HG02840 (cell line): ENCODE data around the gene CCDC39.
"Not testable (repeated sequence)": the region's sequence is repeated elsewhere in the genome, so short reads cannot be mapped to it uniquely, and the experiment has no call there.

Experiments
- ATAC-seq: cut with Tn5 transposase; IDR thresholded peaks from one replicate; pipeline ENCODE4 v1.9.1; 2021; ENCODE audit warnings: mild to moderate bottlenecking, moderate library complexity, moderate number of reproducible peaks; ENCODE audit not compliant: unreplicated experiment, low FRiP score

CCDC39 gene

GRCh38 chr3:180626844-180627243, 52.4 kb downstream of the CCDC39 start:
- ATAC-seq = peak; percentile 96

DNA sequence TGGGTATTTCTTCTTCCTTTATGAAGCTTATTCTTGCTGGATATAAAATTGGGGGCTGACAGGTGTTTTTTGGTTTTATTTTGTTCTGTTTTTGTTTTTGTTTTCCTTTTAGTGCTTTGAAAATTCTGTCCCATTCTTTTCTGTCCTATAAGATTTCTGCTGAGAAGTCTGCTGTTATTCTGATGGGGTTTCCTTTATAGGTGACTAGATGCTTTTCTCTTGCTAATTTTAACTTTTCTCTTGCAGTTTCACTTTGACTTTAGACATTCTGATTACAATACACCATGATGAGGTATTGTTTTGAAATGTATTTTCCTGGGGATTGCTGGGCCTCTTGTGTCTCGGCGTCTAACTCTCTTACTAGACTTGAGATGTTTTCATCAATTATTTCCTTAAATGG, 54.6 kb downstream of the CCDC39 start:
- no peak for ATAC-seq

- ATAC-seq = no peak
Observed at GRCh38 chr3:180619723-180620122, 59.6 kb downstream of the CCDC39 start.

DNA sequence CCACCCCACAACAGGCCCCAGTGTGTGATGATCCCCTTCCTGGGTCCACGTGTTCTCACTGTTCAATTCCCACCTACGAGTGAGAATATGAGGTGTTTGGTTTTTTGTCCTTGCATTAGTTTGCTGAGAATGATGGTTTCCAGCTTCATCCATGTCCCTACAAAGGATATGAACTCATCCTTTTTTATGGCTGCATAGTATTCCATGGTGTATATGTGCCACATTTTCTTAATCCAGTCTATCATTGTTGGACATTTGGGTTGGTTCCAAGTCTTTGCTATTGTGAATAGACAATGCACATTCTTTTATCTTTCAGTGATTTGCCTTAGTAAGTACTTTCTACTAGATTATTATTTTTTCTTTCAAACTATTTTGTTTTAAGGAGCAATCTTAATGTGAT, 60.7 kb downstream of the CCDC39 start:
- not testable (repeated sequence) for ATAC-seq

DNA sequence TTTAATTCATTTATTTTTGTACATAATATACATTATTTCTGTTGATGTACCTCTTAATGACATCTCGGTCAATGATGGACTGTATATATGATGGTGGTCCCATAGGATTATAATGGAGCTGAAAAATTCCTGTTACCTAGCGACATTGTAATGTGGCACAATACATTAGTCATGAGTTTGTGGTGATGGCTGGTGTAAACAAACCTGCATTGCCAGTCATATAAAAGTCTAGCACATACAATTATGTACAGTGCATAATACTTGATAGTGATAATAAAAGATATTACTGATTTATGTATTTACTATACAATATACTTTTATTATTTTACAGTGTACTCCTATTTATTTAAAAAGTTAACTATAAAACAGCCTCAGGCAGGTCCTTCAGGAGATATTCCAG, 62.2 kb downstream of the CCDC39 start:
- ATAC-seq = no peak

DNA sequence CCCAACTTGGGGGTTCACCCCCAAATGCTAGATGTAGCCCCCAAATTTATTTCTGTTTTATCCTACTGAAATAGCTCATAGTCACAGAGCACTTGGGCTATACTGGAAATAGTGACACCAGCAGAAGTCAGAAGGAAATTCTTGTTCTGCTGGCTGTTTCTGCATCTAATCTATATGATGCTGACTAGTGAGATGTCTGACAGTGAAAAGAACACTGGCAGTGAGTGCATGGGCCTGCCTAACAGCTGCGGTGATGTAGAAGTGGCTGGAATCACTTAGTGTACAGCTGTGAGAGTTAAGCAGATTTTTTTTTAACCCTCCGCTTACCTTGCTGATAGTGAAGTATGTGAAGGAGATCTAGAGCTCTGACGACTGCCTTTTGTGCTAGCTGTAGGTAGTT, 63.3 kb downstream of the CCDC39 start:
- ATAC-seq = no peak

DNA sequence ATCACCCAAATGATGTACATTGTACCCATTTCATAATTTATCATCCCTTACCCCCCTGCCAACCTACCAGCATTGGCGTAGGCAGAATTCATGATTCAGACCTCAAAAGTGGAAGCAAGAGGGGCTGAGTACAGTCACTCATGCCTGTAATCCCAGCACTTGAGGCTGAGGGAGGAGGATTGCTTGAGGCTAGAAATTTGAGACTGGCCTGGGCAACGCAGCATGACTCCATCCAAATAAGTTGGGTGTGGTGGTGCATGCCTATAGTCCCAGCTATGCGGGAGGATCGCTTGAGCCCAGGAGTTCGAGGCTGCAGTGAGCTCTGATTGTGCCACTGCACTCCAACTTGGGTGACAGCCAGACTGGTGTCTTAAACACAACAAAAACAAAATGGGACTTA, 66.9 kb downstream of the CCDC39 start:
- no peak for ATAC-seq

- ATAC-seq = no peak
Observed at GRCh38 chr3:180611006-180611405, 68.3 kb downstream of the CCDC39 start.

DNA sequence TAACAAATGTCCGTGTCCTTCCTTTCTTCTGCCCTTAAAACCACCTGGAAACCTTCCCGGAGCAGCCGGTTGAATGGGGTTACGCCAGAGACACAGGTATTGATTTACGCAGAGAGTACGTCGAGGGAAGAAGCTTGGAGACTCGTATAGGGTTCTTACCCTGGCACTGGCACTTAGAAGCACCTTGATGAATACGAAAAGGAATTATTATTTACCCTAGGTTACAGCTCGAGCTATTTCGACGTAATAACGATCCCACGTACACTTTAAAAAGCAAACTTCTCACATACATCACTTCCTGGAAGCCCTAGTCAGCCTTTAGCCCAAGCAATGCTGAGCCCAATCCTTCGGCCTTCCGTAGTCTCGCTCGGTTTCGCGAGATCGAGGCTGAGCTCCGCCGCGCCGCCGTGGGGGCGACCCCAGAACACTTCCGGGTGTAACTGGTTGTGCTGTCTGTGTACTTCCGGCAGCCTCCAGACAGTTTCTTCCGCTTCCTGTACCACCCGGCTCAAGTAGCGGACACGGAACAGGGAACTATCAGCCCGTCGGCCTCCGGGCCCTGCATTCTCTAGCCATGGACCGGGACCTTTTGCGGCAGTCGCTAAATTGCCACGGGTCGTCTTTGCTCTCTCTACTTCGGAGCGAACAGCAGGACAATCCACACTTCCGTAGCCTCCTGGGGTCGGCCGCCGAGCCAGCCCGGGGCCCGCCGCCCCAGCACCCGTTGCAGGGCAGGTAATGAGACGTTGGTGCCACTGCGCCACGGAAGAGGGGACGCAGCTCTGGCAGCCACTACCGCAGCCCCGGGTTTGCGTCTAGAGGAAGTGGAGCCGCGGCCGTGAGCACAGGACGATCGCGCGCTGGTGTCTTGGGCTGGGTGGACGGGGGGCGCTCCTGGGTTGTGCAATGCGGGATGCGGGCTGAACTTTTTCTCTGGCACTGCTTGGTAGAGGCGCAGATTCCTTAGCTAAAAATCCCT, 77.3 kb downstream of the CCDC39 start, which contains the start of gene TTC14:
Gene TTC14 (plus strand): TSS at position 476 of the 979 bp plus-strand sequence. CDS start 99 bp downstream, at position 575.
- ATAC-seq = peak; percentile 99

GRCh38 chr3:180600473-180600872, 78.8 kb downstream of the CCDC39 start:
- ATAC-seq = no peak

- ATAC-seq = no peak
Observed at GRCh38 chr3:180595559-180595935, 83.7 kb downstream of the CCDC39 start.

GRCh38 chr3:180594631-180595558, 84.4 kb downstream of the CCDC39 start:
- ATAC-seq = no peak

GRCh38 chr3:180593631-180594030, 85.7 kb downstream of the CCDC39 start:
- not testable (repeated sequence) for ATAC-seq

- no peak for ATAC-seq
Observed at GRCh38 chr3:180590396-180590795, 88.9 kb downstream of the CCDC39 start.

DNA sequence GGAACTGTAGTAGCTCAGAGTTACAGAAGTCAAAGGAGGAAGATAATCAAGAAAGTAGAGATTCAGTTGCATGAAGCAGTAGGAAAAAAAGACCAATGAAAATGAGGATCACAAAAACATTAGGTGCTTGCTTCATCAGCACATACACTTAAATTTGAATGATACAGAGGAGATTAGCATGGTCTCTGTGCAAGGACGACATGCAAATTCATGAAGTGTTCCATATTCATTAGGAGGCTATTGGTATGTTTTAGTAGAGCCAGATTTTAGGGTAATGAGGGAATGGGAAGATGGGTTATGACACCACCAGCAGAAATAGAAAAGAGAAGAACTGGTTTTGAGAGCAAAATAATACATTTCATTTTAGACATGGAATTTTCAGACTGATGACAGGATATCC, 98.4 kb downstream of the CCDC39 start:
- ATAC-seq = no peak

DNA sequence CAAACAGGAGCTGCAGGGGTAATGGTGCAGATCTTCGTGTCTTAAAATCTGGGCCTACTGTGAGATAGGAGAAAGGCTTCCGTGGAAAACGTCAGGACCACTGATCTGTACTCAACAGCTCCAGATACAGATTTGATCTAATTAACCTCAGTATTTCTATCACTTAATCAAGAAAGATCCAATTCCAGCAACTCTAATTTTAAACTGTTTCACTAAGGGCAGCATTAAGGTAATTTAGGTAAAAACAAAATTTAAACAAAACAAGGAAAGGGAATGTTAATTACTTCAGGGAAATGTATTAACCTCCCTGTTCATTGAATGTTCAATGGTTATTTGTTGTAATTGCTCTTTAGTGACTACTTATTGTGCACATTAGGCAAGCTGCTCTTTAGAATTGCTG, 103.7 kb downstream of the CCDC39 start:
- no peak for ATAC-seq

DNA sequence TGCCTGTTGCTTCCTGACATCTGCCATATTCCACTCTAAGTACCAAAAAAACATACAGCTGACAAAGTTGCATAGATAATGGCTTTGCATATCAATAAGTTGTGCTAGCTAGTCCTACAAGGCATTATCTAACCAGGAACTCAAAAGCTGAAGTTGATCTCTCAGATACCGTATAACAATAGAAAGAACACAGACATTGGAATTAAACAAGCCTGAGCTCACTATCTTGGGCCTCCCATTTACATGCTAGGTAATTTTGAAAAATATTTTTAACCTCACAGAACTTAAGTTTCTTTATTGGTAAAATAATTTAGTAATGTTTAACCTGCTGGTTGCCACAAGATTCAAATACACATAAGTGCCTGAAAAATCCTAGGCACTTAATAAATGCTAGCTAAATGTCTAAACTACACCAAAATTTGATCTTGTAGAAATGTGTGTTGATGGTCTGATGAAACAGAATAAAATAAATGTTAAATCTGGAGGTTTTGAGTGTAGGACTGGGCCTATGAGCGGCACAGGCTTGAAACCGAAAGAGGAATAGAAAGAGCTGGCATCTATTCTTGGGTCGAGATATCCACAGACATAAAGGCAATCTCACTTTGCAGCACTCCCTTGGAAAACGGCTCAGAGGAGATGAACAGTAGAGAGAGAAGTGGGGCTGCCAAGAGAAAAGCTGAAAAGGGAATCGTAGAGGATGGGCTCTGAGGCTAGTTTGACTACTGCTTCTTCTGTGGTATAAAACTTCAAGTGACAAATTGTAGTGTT, 107.3 kb downstream of the CCDC39 start:
- peak; percentile 66 for ATAC-seq

DNA sequence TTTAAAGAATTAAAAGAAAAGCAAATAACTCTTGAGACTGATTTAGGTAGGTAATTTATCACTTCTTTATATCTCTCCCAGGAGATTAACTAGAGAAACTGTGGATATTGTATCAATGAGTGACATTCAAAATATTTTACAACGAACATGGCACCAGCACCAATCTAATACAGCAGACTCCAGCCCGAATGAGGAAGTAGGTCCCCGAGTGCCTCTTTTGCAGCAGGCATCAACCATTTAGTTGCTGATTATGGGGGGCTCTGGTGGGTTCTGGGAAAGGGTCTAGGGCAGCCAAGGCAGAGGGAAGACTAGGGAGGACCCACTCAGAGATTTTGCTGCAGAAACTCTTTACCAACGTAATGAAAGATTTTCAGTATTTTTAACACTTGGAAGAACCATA, 109.1 kb downstream of the CCDC39 start:
- no peak for ATAC-seq

DNA sequence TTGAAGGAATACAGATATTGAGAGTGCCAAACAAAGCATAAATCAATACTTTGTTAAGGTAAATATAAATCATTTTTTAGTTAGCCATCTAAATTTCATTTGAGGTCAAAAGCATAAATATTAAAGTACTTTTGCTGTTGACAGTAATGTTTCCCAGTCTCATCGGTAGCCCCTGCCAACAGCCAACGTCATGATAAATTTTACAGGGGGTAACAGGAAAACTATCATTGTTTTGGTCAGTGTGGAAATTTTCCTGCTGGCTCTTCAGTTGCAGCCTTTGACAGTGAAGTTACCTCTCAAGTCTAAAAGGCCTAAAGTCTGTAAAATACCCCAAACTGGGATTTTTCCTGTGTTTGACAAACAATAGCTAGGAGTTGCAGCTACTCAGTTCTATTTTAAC, 114.6 kb downstream of the CCDC39 start:
- no peak for ATAC-seq
